Measurements from ENCODE around the gene TNK2.
"Not testable (repeated sequence)": the region's sequence is repeated elsewhere in the genome, so short reads cannot be mapped to it uniquely, and the experiment has no call there.

Gene TNK2

DNA sequence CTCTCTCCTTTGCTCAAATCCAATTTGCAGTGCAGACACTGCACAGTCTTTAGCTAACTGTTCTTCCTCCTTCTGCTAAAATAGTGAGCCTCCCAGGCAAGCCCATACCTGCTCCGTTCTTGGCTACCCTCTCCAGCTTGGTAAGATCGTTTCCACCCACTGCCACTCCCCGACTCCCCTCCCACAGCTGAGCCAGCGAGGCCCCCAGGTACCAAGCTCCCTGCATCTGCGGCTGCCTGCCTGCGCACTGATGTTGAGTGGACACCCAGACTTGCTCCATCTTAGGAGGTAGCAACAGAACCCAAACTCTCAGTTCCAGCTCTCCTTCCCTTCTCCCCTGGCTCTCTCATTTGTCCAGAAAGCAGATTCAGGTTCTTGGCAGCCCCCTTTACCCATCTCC lies 7.9 kb upstream of the TNK2 start:
- DNase-seq: no peak

DNA sequence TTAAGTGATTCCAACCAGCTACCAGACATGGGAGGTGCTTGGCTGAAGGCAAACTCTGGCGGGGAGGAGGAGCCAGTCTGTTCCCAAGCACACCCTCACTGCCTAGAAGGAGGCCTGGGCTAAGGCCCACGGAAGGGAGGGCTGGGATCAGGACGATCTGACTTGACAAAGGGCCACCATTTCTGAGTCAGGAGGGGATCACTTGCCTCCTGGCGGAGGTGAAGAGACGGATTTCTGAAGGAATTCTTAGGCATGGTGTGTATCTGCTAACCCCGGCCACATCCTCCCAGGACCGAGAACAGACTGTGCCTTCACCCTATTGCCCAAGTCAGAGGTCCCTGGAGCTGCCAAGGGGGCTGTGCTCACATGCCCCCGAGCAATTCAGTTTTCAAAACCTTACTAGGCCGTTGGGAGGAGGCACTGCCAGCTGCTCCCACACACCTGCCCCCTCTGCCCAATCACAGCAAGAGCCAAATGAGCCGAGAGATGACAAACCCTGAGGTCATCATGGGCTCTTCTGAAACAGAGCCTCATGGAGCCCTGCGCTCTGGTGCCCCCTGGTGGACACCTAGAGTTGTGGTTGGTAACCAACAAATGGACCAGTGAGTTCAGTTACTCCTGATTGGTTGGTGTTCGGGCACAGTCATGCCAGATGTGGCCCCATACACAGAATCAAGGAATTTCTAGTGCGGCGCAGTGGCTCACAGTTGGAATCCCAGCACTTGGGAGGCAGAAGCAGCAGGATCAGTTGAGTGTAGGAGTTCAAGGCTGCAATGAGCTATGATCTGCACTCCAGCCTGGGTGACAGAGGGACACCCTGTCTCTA lies 6.5 kb upstream of the TNK2 start:
- peak; percentile 94 for DNase-seq

DNA sequence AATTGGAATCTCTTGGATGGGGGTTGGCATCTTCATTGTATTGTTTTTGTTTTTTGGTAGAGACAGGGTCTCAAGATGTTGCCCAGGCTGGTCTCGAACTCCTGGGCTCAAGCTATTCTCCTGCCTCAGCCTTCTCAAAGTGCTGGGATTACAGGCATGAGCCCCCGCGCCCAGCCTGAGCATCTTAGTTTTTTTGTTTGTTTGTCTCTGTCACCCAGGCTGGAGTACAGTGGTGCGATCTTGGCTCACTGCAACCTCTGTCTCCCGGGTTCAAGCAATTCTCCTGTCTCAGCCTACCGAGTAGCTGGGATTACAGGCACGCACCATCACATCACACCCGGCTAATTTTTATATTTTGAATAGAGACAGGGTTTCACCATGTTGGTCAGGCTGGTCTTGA lies 5.8 kb upstream of the TNK2 start:
- DNase-seq: not testable (repeated sequence)

DNA sequence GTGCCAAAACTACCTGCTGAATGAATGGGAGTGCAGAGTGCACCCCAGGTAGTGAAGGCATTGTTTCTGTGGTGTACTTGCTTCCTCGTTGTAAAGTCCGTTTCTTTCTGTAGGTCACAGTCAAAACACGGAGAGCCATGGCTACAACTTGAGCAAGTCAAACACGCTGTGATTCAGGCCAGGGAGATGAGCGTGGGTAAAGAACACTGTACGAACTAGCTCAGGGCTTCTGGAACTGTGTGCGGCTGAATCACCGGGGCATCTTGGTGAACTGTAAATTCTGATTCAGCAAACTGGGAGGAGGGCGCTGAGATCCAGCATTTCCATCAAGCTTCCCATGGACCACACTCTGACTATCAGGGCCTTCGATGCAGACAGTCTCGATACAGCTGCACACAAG lies 5.0 kb upstream of the TNK2 start:
- DNase-seq: no peak

DNA sequence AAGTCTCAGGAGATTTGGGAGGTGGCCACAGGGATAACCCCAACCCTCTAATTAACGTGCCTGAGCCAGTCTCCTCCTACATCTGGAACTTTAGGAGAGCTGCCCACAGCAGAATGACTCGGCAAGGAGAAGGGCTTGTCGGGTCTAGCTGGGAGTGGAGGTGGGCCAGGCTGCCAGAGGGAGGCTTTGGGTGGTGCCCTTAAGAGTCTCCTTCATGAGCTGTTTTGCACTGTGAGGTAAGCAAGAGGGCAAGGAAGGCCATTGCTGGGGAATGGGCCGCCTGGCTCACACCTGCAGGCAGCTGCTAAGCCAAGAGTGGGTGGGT lies 3.6 kb upstream of the TNK2 start:
- no peak for DNase-seq

DNA sequence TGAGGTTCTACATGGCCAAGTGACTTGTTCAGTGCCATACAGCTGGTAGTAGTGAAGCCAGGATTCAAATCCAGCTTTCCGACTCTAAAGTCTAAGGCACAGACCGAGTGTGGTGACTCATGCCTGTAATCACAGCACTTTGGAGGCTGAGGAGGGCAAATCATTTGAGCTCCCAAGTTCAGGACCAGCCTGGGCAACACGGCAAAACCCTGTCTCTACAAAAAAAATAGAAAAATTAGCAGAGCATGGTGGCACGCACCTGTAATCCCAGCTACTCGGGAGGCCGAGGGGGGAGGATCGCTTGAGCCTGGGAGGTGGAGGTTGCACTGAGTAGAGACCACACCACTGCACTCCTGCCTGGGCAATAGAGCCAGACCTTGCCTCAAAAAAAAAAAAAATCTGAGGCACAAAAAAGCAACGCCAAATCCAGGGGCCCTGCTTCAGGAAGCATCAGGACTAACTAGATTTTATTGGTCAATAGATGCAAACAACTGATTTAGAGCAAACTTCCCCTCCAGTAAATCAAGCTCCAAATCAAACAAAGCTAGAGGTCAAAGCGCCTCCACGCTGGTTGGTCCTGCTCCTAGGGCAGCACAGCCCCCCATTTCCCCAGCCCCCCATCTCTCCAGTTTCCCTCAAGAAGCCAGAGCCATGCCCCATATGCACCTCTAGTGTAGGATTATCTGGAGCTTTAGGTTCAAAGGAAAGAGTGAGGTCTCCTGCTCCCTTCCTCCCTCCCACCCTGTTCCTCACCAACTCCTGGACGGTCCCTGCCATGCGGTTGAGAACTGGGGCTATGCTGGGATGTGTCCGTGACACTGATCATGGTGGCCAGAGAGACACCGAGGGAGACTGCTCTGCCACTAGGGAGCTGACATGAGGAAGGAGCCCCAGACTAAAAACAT lies 2.9 kb upstream of the TNK2 start:
- no peak for DNase-seq

DNA sequence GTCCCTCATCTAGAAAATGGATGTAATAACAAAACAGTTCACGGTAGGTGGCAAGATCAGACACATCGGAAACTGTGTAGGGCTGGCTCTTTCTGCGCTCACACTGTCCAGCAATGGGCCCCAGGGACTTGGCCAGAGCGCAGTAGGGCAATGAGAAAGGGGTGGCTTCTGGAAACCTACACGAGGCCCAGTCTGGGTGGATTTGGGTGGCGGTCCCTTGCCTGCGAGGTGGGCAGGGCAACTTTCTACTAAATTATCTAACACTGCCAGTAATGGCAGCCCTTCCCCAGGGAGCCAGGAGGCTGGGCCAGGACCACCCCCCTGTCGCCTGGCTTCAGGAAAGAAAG lies 2.1 kb upstream of the TNK2 start:
- DNase-seq: no peak

DNA sequence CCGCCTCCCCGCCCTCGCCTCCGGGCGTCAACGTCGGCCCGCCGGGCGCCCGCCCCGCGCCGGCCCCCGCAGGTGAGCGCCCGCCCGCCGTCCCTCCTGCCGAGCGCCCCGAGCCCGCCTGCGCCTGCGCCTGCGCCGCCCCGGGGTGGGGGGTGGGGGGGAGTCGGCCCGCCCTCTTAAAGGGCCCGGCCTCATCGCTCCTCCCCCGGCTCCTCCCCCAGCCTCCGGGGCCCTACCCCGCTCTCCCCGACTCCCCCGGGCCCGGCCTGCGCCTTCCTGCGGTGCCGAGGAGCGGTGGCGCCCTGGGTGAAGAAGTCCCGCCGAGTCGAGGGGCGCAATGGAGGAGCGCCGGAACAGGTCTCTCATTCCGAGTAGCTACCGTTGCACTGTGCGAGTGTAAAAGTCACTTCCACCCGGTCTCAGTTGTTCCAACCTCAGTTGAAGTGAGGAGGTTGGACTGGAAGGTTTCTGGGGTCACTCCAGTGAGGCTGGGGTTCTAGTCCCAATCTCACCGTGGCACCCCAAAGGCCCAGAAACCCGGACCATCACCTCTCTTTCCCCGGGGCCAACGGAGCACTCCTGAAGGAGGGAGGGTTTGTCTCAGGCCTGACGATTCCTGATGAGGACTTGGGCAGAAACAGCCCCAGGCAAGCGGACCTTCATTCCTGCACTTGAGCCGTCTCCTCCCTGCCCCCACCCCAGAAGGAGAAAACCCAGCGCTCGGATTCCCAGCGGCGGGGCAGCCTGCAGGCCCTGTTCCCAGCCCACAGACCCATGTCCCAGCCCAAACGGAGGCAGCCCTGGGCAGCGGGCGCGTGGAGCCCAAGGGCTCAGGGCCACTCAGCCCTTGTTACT lies 1.5 kb upstream of the TNK2 start:
- peak; percentile 91 for DNase-seq

DNA sequence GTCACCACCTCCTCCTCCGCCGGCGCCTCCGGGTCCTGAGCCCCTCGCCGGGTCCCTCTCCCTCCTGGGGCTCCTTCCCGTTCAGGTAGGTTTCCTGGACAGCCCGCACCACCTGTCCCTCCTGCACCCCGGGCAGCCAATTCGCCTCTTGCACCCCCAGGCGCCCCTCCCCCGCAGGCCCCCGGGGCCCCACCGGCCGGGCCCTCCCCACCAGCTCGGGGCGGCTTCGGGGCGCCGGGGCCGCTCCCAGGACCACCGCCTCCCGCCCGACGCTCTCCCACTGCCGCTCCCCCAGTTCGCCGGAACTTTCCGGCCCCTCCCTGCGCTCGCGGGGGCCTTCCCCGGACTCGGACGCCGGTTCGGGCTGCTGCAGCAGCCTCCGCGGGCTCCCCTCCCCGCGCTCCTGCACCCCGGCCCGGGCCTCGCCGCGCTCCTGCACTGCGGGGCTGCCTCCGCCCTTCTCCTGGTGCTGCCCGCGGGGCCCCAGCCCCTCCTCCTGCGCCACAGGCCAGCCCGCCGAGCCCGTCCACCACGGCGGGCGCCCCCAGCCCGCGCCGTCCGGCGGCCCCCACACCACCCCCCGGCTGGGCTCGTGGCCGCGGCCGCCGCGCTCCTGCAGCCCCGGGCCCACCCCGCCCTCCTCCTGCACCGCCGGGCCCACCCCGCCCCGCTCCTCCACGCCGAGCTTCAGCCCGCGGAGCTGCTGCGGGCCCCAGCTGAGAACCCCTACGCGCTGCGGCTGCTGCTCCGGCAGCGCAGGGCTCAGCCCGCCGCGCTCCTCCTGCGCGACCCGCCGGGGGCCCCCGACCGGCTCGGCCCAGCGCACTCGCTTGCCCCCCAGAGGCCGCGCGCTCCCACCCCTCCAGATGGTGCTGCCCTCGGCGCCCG lies 587 bp upstream of the TNK2 start:
- peak; percentile 15 for DNase-seq

DNA sequence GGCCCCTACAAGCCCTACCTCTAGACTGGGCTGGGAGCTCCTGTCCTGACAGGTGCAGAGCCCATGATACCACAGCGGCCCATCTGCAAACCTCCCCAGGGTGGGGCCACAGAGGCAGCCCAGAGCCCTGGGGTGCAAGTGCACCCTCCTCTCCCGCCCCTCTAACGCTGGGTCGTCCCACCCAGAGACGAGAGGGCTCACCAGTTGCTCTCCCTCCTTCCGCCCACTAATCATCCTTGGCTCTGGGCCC lies 742 bp downstream of the TNK2 start:
- DNase-seq: no peak

DNA sequence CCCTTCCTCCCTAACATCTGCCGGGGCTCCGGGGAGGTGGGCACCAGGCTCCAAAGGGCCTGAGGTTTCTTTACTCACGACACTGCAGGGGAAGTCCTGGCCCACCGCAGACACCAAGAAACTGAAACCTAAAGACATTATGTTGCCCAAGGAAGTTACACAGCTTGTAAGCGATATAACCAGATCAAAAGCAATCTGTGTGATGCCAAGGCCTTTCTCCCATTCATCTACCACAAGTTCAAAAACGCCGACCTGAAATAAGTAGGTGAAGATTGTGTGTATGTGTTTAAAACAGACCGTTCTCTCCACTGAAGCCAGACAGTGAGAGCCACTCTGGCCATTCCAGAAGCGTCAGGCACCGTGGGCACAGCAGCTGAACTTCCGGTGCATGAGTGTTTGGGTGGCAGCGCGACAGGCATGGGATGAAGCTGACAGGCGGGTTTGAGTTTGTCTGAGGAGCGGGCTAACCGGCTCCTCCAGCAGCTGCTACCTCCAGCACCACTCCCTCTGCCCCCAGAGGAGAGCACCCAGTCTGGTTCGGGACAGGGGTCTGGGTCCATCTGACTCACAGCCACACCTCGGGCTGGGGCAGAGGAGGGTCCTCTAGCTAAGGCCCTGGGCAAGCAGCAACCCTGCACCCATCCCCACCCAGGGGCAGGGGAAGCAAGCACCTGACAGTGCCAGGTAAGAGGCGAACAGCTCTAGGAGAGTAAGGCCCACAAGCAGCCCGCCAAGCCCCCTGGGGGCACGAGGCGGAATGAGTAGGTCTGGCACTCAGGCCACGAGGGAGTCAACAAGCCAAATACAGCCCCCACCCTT lies 1.3 kb downstream of the TNK2 start:
- peak; percentile 88 for DNase-seq

DNA sequence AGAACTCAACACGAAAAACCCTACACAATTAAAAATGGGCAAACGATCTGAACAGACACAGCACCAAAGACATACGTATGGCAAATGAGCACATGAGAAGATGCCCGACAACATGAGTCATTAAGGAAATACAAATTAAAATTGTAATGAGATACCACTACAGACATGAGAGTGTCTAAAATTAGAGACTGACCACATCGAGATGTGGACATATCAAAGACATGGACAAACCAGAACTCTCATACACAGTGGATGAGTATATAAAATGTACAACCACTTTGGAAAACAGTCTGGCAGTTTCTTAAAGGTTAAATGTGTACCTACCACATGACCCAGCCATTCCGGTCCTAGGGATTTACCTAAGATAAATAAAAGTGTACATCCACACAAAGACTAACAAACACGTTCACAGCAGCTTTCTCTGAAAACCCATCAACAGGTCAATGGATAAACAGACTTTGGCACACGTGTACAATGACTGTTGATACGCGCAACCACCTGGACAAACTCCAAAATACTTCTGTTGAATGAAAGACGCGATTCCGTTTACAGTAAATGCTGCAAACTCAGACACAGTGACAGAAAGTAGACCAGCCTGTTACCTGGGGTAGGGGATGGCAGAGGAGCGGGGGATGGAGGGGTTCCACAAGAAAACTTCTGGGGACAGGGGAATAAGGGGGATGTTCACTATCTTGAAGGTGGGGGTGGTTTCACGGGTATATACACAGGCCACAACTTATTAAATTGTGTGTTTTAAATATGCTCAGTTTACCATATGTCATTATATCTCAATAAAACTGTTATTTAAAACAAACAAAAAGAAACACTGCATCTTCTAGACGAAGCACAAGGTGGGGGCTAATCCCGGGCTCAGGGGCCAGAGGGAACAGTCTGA lies 2.1 kb downstream of the TNK2 start:
- peak; percentile 58 for DNase-seq

DNA sequence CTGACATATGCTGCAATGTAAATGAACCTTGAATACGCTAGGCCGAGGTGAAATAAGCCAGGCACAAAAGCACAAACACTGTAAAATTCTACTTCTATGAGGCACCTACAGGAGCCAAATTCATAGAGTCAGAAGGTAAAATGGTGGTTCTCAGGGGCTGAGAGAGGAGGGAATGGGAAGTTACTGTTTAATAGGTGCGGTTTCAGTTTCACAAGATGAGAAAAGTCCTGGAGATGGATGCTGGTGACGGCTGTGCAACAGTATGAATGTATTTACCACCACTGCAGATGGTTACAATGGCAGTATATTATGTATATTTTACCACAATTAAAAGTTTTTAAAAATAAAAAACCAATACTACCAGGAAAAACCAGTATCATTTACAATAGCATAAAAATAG lies 4.0 kb downstream of the TNK2 start:
- no peak for DNase-seq

DNA sequence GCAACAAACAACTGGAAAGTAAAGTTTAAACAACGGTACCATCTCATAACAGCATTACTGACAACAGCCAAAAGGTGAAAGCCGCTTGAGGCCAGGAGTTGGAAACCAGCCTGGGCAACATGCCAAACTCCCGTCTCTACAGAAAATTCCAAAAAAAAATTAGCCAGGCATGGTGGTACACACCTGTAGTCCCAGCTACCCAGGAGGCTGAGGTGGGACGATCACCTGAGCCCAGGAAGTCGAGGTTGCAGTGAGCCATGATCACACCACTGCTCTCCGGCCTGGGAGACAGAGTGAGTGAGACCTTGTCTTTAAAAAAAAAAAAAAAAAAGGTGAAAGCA lies 4.4 kb downstream of the TNK2 start:
- DNase-seq: no peak

DNA sequence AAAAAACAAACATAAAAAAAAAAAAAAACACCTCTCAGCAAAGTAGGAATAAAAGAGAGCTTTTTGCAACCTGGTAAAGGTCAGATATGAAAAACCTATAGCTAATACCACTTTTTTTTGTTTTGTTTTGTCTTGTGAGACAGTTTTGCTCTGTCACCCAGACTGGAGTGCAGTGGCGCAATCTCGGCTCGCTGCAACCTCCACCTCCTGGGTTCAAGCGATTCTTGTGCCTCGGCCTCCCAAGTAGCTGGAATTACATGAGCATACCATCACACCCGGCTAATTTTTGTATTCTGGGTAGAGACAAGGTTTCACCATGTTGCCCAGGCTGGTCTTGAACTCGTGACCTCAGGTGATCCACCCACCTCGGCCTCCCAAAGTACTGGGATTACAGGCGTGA lies 5.7 kb downstream of the TNK2 start:
- not testable (repeated sequence) for DNase-seq

DNA sequence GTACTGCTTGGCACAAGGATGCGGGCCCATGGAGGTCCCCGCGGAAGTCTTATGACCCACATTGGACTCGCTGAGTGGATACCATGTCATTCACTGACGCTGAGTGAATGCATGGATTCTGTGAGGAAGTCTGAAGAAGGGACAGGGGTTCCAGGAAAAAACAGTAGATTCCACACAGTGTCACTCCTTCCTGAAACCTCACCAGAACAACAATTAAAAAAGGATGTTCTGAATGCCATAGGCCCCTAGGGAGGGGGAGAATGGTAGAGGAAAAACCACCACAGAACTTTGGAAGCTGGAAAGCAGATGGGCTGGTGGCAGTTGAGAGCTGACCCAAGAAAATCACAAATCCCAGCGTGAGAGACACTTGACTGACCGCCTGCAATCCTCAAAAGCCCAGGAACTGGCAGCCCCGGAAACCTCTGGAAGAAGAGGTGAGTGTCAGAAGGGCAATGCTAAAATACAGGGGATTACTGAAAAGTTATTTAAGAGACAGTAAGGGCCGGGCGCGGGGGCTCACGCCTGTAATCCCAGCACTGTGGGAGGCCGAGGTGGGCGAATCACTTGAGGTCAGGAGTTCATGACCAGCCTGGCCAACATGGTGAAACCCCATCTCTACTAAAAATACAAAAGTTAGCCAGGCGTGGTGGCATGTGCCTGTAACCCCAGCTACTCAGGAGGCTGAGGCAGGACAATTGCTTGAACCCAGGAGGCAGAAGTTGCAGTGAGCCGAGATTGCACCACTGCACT lies 6.3 kb downstream of the TNK2 start:
- DNase-seq: not testable (repeated sequence)

DNA sequence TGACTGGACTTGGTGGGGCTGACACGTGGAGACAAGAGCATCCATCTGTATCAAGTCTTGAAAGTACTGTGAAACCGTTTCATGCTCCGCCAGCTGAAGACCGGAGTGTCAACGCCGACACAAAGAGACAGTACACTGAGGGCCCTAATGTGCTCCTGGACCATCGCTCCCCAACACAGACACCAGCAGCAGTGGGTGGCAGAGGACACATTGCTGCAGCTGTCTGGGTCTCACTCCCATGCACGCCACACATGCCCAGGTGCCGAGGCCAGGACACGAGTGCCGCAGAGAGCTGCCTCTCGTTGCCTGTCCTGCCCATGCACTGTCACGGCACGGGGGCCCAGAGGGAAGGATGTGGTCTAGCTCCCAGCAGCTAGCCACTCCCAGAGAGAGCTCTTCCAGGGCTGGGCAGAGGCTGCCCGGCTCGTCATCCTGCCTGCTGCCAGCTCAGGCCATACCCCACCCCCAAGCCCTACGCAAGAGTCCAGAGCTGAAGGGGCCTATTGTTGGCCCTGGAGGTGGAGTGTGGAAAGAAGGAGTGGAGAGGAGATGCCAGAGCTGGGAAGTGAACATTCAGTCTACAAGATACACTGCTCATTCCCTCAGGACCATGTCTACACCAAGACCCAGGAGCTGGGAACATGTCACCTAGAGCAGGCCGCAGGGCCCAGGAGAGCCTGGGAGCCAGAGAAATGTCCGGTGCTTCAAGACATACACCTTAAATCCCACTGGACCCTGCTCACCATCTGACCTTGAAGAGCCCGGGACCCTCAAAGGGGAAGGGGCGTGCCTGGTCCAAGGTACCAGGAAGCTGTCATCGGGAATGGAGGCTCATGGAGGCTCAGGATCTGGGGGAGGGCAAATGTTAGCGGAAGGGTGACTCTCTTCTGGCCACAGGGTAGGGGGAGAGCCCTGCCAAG lies 7.7 kb downstream of the TNK2 start:
- DNase-seq: peak; percentile 49

DNA sequence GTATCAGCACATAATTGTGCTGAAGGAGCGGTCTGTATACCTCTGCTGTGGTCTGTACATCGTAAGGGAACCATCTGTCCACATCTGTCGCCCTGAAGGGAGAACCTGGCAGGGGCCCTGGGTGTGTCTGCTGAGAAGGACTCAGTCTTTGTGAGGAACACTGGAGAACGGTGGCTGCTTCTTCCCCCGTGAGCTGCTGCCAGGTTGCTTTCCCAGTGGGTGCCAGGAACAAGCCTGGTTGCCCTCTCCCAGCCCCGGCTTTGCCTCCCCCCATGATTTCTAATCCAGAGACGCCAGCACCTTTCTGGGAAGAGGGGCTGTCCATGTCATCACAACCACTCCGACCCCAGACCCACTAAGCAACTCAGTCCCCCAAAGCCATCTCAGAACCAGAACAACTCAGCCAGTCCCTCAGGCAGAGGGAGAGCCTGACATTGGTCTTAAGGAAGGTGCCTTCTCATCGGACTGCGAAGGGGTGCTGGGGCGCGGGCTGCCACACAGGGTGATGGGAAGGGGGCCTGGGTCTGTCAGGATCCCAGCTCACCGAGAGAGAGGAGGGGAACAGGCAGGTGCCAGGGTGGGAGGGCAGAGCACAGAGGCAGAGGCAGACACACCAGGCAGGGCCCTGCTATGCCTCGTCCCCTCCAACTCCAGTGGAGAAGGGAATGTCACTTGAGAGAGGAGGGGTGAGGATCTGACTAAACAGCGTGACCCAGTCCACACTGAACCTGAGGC lies 8.5 kb downstream of the TNK2 start:
- no peak for DNase-seq
